PC-3 (cell line): Measurements from ENCODE around the gene DLGAP3. TPM values are rescaled to one million over a fixed set of nuclear protein-coding genes. Genes with fewer than 3 reads are reported as not detected.

ENCODE experiments used
- ATAC-seq: fragments of 200-7000 bp; cut with Tn5 transposase; 2 replicates; pipeline ENCODE4 v1.9.1; 2020; ENCODE audit warnings: mild to moderate bottlenecking, moderate library complexity
- BruUV-seq: library from RNA; stranded (reverse); fragments of 400-500 nt; replicated peaks from 2 replicates; lab custom pipeline; 2021; lab: Mats Ljungman, UMichigan
- CTCF ChIA-PET: fragments of 300-600 bp; sonication (Branson Sonifier 250); formaldehyde crosslinking; loops from one replicate; lab custom pipeline; 2022; ENCODE audit warnings: antibody characterized with exemption; lab: Charles Lee
- POLR2A ChIA-PET: fragments of 300-600 bp; sonication (Branson Sonifier 250); formaldehyde crosslinking; loops from one replicate; lab custom pipeline; 2022; ENCODE audit warnings: antibody characterized with exemption; ENCODE audit not compliant: unreplicated experiment; lab: Charles Lee
- DNase-seq: peaks from one replicate; pipeline ENCODE4 v3.0.0-alpha.2; 2015
- H2AFZ ChIP-seq: fragments of 300-600 bp; sonication (generic); 2 replicates; pipeline ENCODE4 v1.6.0; 2016; ENCODE audit warnings: antibody characterized with exemption, low read length
- H3F3A ChIP-seq: fragments of 300-600 bp; sonication (generic); one replicate; pipeline ENCODE4 v1.6.0; 2017; ENCODE audit warnings: antibody characterized with exemption, low read length, control low read depth, mild to moderate bottlenecking; ENCODE audit not compliant: unreplicated experiment
- H3K27ac ChIP-seq: fragments of 300-600 bp; sonication (generic); 2 replicates; pipeline ENCODE4 v1.5.1; 2016; ENCODE audit warnings: mild to moderate bottlenecking, low read length
- H3K27me3 ChIP-seq: fragments of 300-600 bp; sonication (generic); 2 replicates; pipeline ENCODE4 v1.6.1; 2016; ENCODE audit warnings: low read length, mixed read lengths
- H3K36me3 ChIP-seq: fragments of 300-600 bp; sonication (generic); 2 replicates; pipeline ENCODE4 v1.6.1; 2016; ENCODE audit warnings: low read depth, mixed run types, low read length, mixed read lengths
- H3K4me1 ChIP-seq: fragments of 300-600 bp; sonication (generic); 2 replicates; pipeline ENCODE4 v1.5.1; 2016; ENCODE audit warnings: low read length; ENCODE audit not compliant: insufficient read depth
- H3K4me2 ChIP-seq: fragments of 300-600 bp; sonication (generic); 2 replicates; pipeline ENCODE4 v1.6.0; 2016; ENCODE audit warnings: low read length
- H3K4me3 ChIP-seq: fragments of 300-600 bp; sonication (generic); 2 replicates; pipeline ENCODE4 v1.5.1; 2016; ENCODE audit warnings: mild to moderate bottlenecking, low read length, mixed read lengths
- H3K79me2 ChIP-seq: fragments of 300-600 bp; sonication (generic); 2 replicates; pipeline ENCODE4 v1.6.1; 2017; ENCODE audit warnings: low read length, mixed read lengths
- H3K9ac ChIP-seq: fragments of 300-600 bp; sonication (generic); 2 replicates; pipeline ENCODE4 v1.6.0; 2016; ENCODE audit warnings: mild to moderate bottlenecking, low read length
- H3K9me2 ChIP-seq: fragments of 300-600 bp; sonication (generic); replicated peaks from 2 replicates; pipeline ENCODE4 v1.6.1; 2016; ENCODE audit warnings: mixed run types, low read length, mixed read lengths
- H3K9me3 ChIP-seq: fragments of 300-600 bp; sonication (generic); 2 replicates; pipeline ENCODE4 v1.6.1; 2016; ENCODE audit warnings: low read length, mixed read lengths
- H4K20me1 ChIP-seq: fragments of 300-600 bp; sonication (generic); 2 replicates; pipeline ENCODE4 v1.6.1; 2016; ENCODE audit warnings: low read length, mixed read lengths
- CTCF ChIP-seq: fragments of 300-600 bp; sonication (generic); conservative IDR thresholded peaks from 2 replicates; pipeline ENCODE4 v1.5.1; 2017; ENCODE audit warnings: antibody characterized with exemption, low read depth, mild to moderate bottlenecking, low read length
- EZH2 ChIP-seq: fragments of 300-600 bp; sonication (generic); IDR thresholded peaks from one replicate; pipeline ENCODE4 v1.6.1; 2017; ENCODE audit warnings: antibody characterized with exemption, mild to moderate bottlenecking, low read length; ENCODE audit not compliant: unreplicated experiment
- EZH2phosphoT487 ChIP-seq: fragments of 300-600 bp; sonication (generic); IDR thresholded peaks from 2 replicates; pipeline ENCODE4 v1.6.1; 2018; ENCODE audit warnings: mild to moderate bottlenecking, antibody characterized with exemption, low read length, borderline replicate concordance
- intact Hi-C: fragments of 100-400 bp; cut with micrococcal nuclease; formaldehyde crosslinking; loops from 2 replicates; pipeline ENCODE4 v1.9.0; 2023
- total RNA-seq: library from RNA; depleted of rRNA; stranded (reverse); fragments of >200 nt; gene quantifications from 2 replicates; pipeline ENCODE4 v1.2.3, GENCODE V29; 2014

DLGAP3 gene
- total RNA-seq, 1 experiment from 2014 or later: not detected

DNA sequence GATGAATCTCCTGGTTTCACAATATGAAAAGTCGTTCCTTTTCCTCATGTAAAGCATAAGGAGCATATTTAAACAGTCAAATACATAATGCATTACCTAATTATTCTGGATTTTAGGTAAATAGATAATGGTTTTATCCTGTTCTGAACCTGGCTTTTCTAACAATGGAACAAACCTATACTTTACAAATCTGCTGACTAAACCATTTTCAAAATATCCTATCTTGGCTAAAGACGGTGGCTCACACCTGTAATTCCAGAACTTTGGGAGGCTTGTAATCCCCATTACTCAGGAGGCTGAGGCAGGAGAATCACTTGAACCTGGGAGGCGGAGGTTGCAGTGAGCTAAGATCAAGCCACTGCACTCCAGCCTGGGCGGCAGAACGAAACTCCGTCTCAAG lies 72.8 kb downstream of the DLGAP3 start:
- Histone ChIP-seq H3K9me2 (no peaks in the 10 kb centered on the region), H3K79me2 (peaks cover 39% of the 10 kb centered on the region), H3K9me3 (no peaks in the 10 kb centered on the region), H3K4me3 (no peak overlapping the region), H2AFZ (no peak overlapping the region), H4K20me1 (0 out of 2 replicates have a peak, but pooled peaks cover 6% of the 10 kb centered on the region), H3K27ac (no peak overlapping the region), H3K27me3 (no peaks in the 10 kb centered on the region), H3K4me1 (peaks cover 18% of the 10 kb centered on the region), H3F3A (peaks cover 4% of the 10 kb centered on the region), H3K9ac (no peak overlapping the region), H3K4me2 (no peak overlapping the region), H3K36me3 (peaks cover 13% of the 10 kb centered on the region; the same call in 1 of the 2 replicates)
- intact Hi-C loops: loop anchor here (10.0 kb wide), 1 partner anchor 258 kb away; no protein-coding TSS in a partner anchor
- no peak for TF ChIP-seq CTCF
- no peak for TF ChIP-seq EZH2phosphoT487
- TF ChIP-seq EZH2: no peak
- no TSS peak for BruUV-seq
- ATAC-seq (no peak), DNase-seq (no peak)
- POLR2A ChIA-PET: no interaction called here
- CTCF ChIA-PET: interaction anchor here (0.6 kb wide), 1 partner anchor 662 kb away, joined by 8 read pairs; no protein-coding TSS in a partner anchor

- Histone ChIP-seq H3K9me2 (no peaks in the 10 kb centered on the region), H3K4me2 (no peak overlapping the region), H3K36me3 (peaks cover 13% of the 10 kb centered on the region; the same call in 1 of the 2 replicates), H3K27ac (no peak overlapping the region), H3K27me3 (no peaks in the 10 kb centered on the region), H3K4me1 (peaks cover 11% of the 10 kb centered on the region), H3K9me3 (no peaks in the 10 kb centered on the region), H3F3A (peaks cover 4% of the 10 kb centered on the region), H4K20me1 (no peaks in the 10 kb centered on the region), H3K4me3 (no peak overlapping the region), H2AFZ (no peak overlapping the region), H3K79me2 (peaks cover 31% of the 10 kb centered on the region), H3K9ac (no peak overlapping the region)
- BruUV-seq: no TSS peak
- POLR2A ChIA-PET: interaction anchor here (0.6 kb wide), 1 partner anchor 1384 kb away, joined by 3 read pairs; no protein-coding TSS in a partner anchor
- DNase-seq (peak; percentile 97), ATAC-seq (peak; percentile 96)
- intact Hi-C loops: loop anchor here (1.0 to 10.0 kb wide), 2 partner anchors 66 to 262 kb away; no protein-coding TSS in a partner anchor
- CTCF ChIA-PET: interaction anchor here (0.6 to 1.5 kb wide), 11 partner anchors 14 to 1384 kb away, joined by 3 to 8 read pairs (median 4); no protein-coding TSS in a partner anchor
- no peak for TF ChIP-seq EZH2phosphoT487
- TF ChIP-seq EZH2: no peak
- TF ChIP-seq CTCF: peak; percentile 99
These were observed 76.7 kb downstream of the DLGAP3 start for GRCh38 chr1:34852677-34853217.
